Measurements from ENCODE around the gene MITF.

The MITF gene

DNA sequence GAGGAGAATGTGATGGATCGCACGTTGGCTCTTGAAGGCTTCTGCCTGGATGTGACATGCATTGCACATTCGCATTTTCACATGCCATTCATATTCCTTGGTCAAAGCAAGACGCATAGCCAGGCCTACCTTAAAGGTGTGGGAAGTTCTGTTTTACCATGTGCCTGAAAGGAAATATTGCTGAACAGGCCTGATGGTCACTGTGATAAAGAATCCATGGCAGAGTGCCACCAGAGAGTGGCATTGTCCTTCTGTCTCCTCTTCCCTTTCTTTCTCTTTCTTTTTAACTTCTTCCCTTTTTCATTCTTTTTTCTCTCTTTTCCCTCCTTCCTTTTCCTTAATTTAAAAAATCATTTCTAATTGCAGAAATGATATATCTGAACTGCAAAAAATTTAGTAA lies 15.9 kb upstream of the MITF start:
- H3K4me1 ChIP-seq (ENCODE audit: insufficient read depth, low read length, severe bottlenecking), result no peaks in the 10 kb centered on the region
- H3K9me3 ChIP-seq (ENCODE audit: low read length), result no peaks in the 10 kb centered on the region
- H3K27me3 ChIP-seq (ENCODE audit: insufficient read depth, low read length), result no peaks in the 10 kb centered on the region
- no peak overlapping the region for H3K27ac ChIP-seq (ENCODE audit: low read depth, low read length, poor library complexity, severe bottlenecking)
- no peak for TF ChIP-seq EZH2 (IDR thresholded peaks at IDR 0.05; ENCODE audit: borderline replicate concordance, low read length)
- TF ChIP-seq, protein P1, sequence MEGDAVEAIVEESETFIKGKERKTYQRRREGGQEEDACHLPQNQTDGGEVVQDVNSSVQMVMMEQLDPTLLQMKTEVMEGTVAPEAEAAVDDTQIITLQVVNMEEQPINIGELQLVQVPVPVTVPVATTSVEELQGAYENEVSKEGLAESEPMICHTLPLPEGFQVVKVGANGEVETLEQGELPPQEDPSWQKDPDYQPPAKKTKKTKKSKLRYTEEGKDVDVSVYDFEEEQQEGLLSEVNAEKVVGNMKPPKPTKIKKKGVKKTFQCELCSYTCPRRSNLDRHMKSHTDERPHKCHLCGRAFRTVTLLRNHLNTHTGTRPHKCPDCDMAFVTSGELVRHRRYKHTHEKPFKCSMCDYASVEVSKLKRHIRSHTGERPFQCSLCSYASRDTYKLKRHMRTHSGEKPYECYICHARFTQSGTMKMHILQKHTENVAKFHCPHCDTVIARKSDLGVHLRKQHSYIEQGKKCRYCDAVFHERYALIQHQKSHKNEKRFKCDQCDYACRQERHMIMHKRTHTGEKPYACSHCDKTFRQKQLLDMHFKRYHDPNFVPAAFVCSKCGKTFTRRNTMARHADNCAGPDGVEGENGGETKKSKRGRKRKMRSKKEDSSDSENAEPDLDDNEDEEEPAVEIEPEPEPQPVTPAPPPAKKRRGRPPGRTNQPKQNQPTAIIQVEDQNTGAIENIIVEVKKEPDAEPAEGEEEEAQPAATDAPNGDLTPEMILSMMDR (IDR thresholded peaks at IDR 0.05; ENCODE audit: low read length), result no peak
- no peaks in the 10 kb centered on the region for H3K36me3 ChIP-seq (ENCODE audit: insufficient read depth, low read length)
- no peak overlapping the region for H3K4me2 ChIP-seq (ENCODE audit: low read length)
- no peaks in the 10 kb centered on the region for H4K20me1 ChIP-seq (ENCODE audit: insufficient read depth, low read length)
- no peak overlapping the region for H2AFZ ChIP-seq (ENCODE audit: low read length)
- no peaks in the 10 kb centered on the region for H3F3A ChIP-seq (ENCODE audit: insufficient read depth, low read length)
- H3K9me2 ChIP-seq (ENCODE audit: low read depth, low read length), result no peaks in the 10 kb centered on the region
- H3K79me2 ChIP-seq (ENCODE audit: insufficient read depth, low read length), result no peaks in the 10 kb centered on the region
- H3K4me3 ChIP-seq (ENCODE audit: low read depth, low read length, poor library complexity, severe bottlenecking), result no peak overlapping the region
- H3K9ac ChIP-seq (ENCODE audit: low read length), result no peak overlapping the region

DNA sequence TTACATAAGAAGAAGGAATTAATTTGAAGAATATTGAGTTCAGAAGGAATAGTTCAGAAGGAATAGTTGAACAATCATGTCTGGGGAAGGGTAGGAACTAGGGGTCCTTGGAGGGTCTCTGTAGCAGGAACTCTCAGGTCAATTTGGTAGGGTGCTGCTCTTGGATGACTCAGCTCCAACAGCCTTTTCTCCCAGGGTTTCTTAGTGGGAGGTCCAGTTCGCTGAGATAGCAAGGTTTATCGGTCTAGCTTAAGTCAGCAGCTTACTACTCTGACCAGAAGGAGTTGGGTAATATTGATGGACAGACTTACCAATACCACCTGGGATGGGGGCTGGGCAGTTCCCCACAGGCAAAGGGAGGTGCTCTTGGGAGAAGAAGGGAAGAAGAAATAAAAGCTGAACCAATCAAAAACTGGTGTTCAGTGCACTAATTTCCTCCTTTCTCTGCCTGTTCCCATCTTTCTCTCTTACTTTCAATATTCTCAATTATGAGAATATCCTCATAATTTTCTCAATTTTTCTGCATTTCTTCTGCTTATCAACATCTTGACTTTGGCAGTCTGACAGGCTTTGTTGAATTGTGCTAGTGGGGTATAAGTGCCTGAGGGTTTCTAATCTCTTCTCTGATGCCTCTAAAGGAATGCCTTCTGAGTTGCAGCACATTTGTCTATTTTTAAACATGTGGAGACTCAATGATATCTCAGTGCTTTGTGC lies 14.4 kb upstream of the MITF start:
- H3K4me3 ChIP-seq (ENCODE audit: low read depth, low read length, poor library complexity, severe bottlenecking), result no peak overlapping the region
- H2AFZ ChIP-seq (ENCODE audit: low read length), result no peak overlapping the region
- no peaks in the 10 kb centered on the region for H3K27me3 ChIP-seq (ENCODE audit: insufficient read depth, low read length)
- H3K36me3 ChIP-seq (ENCODE audit: insufficient read depth, low read length), result no peaks in the 10 kb centered on the region
- no peaks in the 10 kb centered on the region for H3K4me1 ChIP-seq (ENCODE audit: insufficient read depth, low read length, severe bottlenecking)
- H3K9me3 ChIP-seq (ENCODE audit: low read length), result no peaks in the 10 kb centered on the region
- no peaks in the 10 kb centered on the region for H3F3A ChIP-seq (ENCODE audit: insufficient read depth, low read length)
- H3K4me2 ChIP-seq (ENCODE audit: low read length), result no peak overlapping the region
- H3K27ac ChIP-seq (ENCODE audit: low read depth, low read length, poor library complexity, severe bottlenecking), result no peak overlapping the region
- no peak overlapping the region for H3K9ac ChIP-seq (ENCODE audit: low read length)
- H3K9me2 ChIP-seq (ENCODE audit: low read depth, low read length), result no peaks in the 10 kb centered on the region
- no peak for TF ChIP-seq EZH2 (IDR thresholded peaks at IDR 0.05; ENCODE audit: borderline replicate concordance, low read length)
- TF ChIP-seq, protein P1 (IDR thresholded peaks at IDR 0.05; ENCODE audit: low read length), result no peak
- H3K79me2 ChIP-seq (ENCODE audit: insufficient read depth, low read length), result no peaks in the 10 kb centered on the region
- H4K20me1 ChIP-seq (ENCODE audit: insufficient read depth, low read length), result no peaks in the 10 kb centered on the region

DNA sequence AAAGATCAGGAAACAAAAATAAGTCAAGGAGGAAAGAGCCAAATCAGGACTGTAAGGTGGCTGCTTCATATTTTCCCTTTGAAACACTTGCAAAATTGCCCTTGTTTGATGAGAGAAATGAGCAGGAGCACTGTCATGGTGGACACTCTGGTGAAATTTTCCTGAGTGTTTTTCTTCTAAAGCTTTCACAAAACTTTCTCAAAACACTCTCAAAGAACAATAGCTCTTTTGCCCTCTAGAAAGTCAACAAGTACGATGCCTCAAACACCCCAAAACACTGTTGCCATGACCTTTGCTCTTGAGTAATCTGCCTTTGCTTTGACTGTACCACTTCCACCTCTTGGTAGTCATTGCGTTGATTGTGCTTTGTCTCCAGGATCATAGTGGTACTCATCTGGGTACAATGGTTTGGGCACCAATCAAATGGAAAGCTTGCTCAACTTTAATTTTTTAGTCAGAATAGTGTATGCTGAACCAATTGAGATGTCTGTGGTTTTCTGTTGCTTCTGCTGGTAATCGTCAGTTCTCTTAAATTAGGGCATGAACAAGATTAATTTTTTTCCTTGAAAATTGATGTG lies 13.2 kb upstream of the MITF start:
- Histone ChIP-seq H3K27me3 (ENCODE audit: insufficient read depth, low read length) (no peaks in the 10 kb centered on the region), H3K9me2 (ENCODE audit: low read depth, low read length) (no peaks in the 10 kb centered on the region), H3K9ac (ENCODE audit: low read length) (no peak overlapping the region), H3F3A (ENCODE audit: insufficient read depth, low read length) (no peaks in the 10 kb centered on the region), H3K4me2 (ENCODE audit: low read length) (no peak overlapping the region), H3K4me3 (ENCODE audit: low read depth, low read length, poor library complexity, severe bottlenecking) (no peak overlapping the region), H3K27ac (ENCODE audit: low read depth, low read length, poor library complexity, severe bottlenecking) (no peak overlapping the region), H4K20me1 (ENCODE audit: insufficient read depth, low read length) (no peaks in the 10 kb centered on the region), H3K79me2 (ENCODE audit: insufficient read depth, low read length) (no peaks in the 10 kb centered on the region), H3K4me1 (ENCODE audit: insufficient read depth, low read length, severe bottlenecking) (no peaks in the 10 kb centered on the region), H3K9me3 (ENCODE audit: low read length) (no peaks in the 10 kb centered on the region), H2AFZ (ENCODE audit: low read length) (no peak overlapping the region), H3K36me3 (ENCODE audit: insufficient read depth, low read length) (no peaks in the 10 kb centered on the region)
- TF ChIP-seq, protein P1 (IDR thresholded peaks at IDR 0.05; ENCODE audit: low read length), result no peak
- TF ChIP-seq EZH2 (IDR thresholded peaks at IDR 0.05; ENCODE audit: borderline replicate concordance, low read length), result no peak

Measured in OCI-LY1 (cell line).